ENCODE results near the gene FRAT1.

The FRAT1 gene

GRCh38 chr10:97347317-97347716, 28.2 kb downstream of the FRAT1 start:
- no peak for DNase-seq (ENCODE audit: low spot score)
- H3K9me3 ChIP-seq (ENCODE audit: severe bottlenecking): no peaks in the 10 kb centered on the region
- no peak for TF ChIP-seq CTCF (IDR thresholded peaks at IDR 0.05; ENCODE audit: poor library complexity, severe bottlenecking)
- ATAC-seq (ENCODE audit: low read depth): no peak
- H3K4me1 ChIP-seq (ENCODE audit: insufficient read depth, poor library complexity, severe bottlenecking): no peaks in the 10 kb centered on the region
- H3K4me3 ChIP-seq (ENCODE audit: severe bottlenecking): no peak overlapping the region
- H3K27ac ChIP-seq (ENCODE audit: poor library complexity, severe bottlenecking): no peak overlapping the region
- H3K27me3 ChIP-seq (ENCODE audit: insufficient read depth, poor library complexity, severe bottlenecking): no peaks in the 10 kb centered on the region
- H3K36me3 ChIP-seq (ENCODE audit: low read depth): no peaks in the 10 kb centered on the region

GRCh38 chr10:97349752-97350513, 30.9 kb downstream of the FRAT1 start:
- DNase-seq (ENCODE audit: low spot score) (no peak), ATAC-seq (ENCODE audit: low read depth) (no peak)
- H3K27ac ChIP-seq (ENCODE audit: poor library complexity, severe bottlenecking): no peak overlapping the region
- no peaks in the 10 kb centered on the region for H3K9me3 ChIP-seq (ENCODE audit: severe bottlenecking)
- H3K4me1 ChIP-seq (ENCODE audit: insufficient read depth, poor library complexity, severe bottlenecking): no peaks in the 10 kb centered on the region
- H3K27me3 ChIP-seq (ENCODE audit: insufficient read depth, poor library complexity, severe bottlenecking): no peaks in the 10 kb centered on the region
- no peak overlapping the region for H3K4me3 ChIP-seq (ENCODE audit: severe bottlenecking)
- no peaks in the 10 kb centered on the region; the same call in 1 of the 2 replicates for H3K36me3 ChIP-seq (ENCODE audit: low read depth)
- no peak for TF ChIP-seq CTCF (IDR thresholded peaks at IDR 0.05; ENCODE audit: poor library complexity, severe bottlenecking)

GRCh38 chr10:97353945-97354344, 34.9 kb downstream of the FRAT1 start:
- Histone ChIP-seq H3K27ac (ENCODE audit: poor library complexity, severe bottlenecking) (no peak overlapping the region), H3K4me3 (ENCODE audit: severe bottlenecking) (no peak overlapping the region), H3K9me3 (ENCODE audit: severe bottlenecking) (no peaks in the 10 kb centered on the region), H3K4me1 (ENCODE audit: insufficient read depth, poor library complexity, severe bottlenecking) (no peaks in the 10 kb centered on the region), H3K36me3 (ENCODE audit: low read depth) (peaks cover 18% of the 10 kb centered on the region), H3K27me3 (ENCODE audit: insufficient read depth, poor library complexity, severe bottlenecking) (no peaks in the 10 kb centered on the region)
- ATAC-seq (ENCODE audit: low read depth) (no peak), DNase-seq (ENCODE audit: low spot score) (no peak)
- no peak for TF ChIP-seq CTCF (IDR thresholded peaks at IDR 0.05; ENCODE audit: poor library complexity, severe bottlenecking)

GRCh38 chr10:97355571-97355975, 36.5 kb downstream of the FRAT1 start:
- TF ChIP-seq CTCF (IDR thresholded peaks at IDR 0.05; ENCODE audit: poor library complexity, severe bottlenecking): peak; percentile 27
- H3K36me3 ChIP-seq (ENCODE audit: low read depth): peaks cover 19% of the 10 kb centered on the region
- DNase-seq (ENCODE audit: low spot score): no peak
- no peak overlapping the region for H3K27ac ChIP-seq (ENCODE audit: poor library complexity, severe bottlenecking)
- H3K4me1 ChIP-seq (ENCODE audit: insufficient read depth, poor library complexity, severe bottlenecking): no peaks in the 10 kb centered on the region
- ATAC-seq (ENCODE audit: low read depth): no peak
- H3K4me3 ChIP-seq (ENCODE audit: severe bottlenecking): no peak overlapping the region
- no peaks in the 10 kb centered on the region for H3K9me3 ChIP-seq (ENCODE audit: severe bottlenecking)
- no peaks in the 10 kb centered on the region for H3K27me3 ChIP-seq (ENCODE audit: insufficient read depth, poor library complexity, severe bottlenecking)

GRCh38 chr10:97356318-97356914, 37.3 kb downstream of the FRAT1 start:
- no peak for ATAC-seq (ENCODE audit: low read depth)
- no peak overlapping the region for H3K4me3 ChIP-seq (ENCODE audit: severe bottlenecking)
- H3K27me3 ChIP-seq (ENCODE audit: insufficient read depth, poor library complexity, severe bottlenecking): no peaks in the 10 kb centered on the region
- no peaks in the 10 kb centered on the region for H3K4me1 ChIP-seq (ENCODE audit: insufficient read depth, poor library complexity, severe bottlenecking)
- H3K36me3 ChIP-seq (ENCODE audit: low read depth): peaks cover 26% of the 10 kb centered on the region
- no peak for TF ChIP-seq CTCF (IDR thresholded peaks at IDR 0.05; ENCODE audit: poor library complexity, severe bottlenecking)
- DNase-seq (ENCODE audit: low spot score): no peak
- no peaks in the 10 kb centered on the region for H3K9me3 ChIP-seq (ENCODE audit: severe bottlenecking)
- H3K27ac ChIP-seq (ENCODE audit: poor library complexity, severe bottlenecking): no peak overlapping the region
